HUES64 (cell line): Measurements from ENCODE around the gene CFH.
A peak's percentile ranks its signal among the peaks of the same experiment; 100 is the strongest.
"Not testable (repeated sequence)": the region's sequence is repeated elsewhere in the genome, so short reads cannot be mapped to it uniquely, and the experiment has no call there.

Experiments used
- H3K27ac ChIP-seq: 2 replicates; pipeline ENCODE4 v1.7.0; 2013; ENCODE audit warnings: low read depth, low read length, inconsistent platforms
- H3K27me3 ChIP-seq: 2 replicates; pipeline ENCODE4 v1.6.1; 2013; ENCODE audit warnings: mild to moderate bottlenecking, low read length; ENCODE audit not compliant: insufficient read depth
- H3K36me3 ChIP-seq: 2 replicates; pipeline ENCODE4 v1.6.1; 2013; ENCODE audit warnings: mild to moderate bottlenecking, low read length; ENCODE audit not compliant: insufficient read depth
- H3K4me1 ChIP-seq: 2 replicates; pipeline ENCODE4 v1.6.1; 2013; ENCODE audit warnings: mild to moderate bottlenecking, low read length, moderate library complexity; ENCODE audit not compliant: insufficient read depth
- H3K4me3 ChIP-seq: 2 replicates; pipeline ENCODE4 v1.5.1; 2013; ENCODE audit warnings: mild to moderate bottlenecking, low read length, moderate library complexity
- H3K9ac ChIP-seq: 2 replicates; pipeline ENCODE4 v1.6.1; 2013; ENCODE audit warnings: mild to moderate bottlenecking, low read depth, low read length
- H3K9me3 ChIP-seq: 2 replicates; pipeline ENCODE4 v1.6.1; 2013; ENCODE audit warnings: low read depth, low read length; ENCODE audit not compliant: insufficient read depth
- WGBS: fragments of 150-250, 120-280 bp; methylation state at CpG from one replicate; pipeline ENCODE4 v1.1.7; 2013; ENCODE audit warnings: missing lambda C conversion rate; 5-methylcytosine and 5-hydroxymethylcytosine counted together

The CFH gene

DNA sequence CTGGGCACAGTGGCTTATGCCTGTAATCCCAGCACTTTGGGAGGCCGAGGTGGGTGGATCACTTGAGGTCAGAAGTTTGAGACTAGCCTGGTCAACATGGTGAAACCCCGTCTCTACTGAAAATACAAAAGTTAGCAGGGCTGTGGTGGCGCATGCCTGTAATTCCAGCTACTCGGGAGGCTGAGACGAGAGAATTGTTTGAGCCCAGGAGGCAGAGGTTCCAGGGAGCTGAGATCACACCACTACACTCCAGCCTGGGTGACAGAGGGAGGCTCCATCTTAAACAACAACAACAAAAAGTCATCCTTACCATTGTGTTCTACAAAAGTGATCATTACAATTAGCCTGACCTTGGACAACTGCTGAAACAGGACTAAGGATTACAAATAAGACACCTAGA lies 12.6 kb upstream of the CFH start:
- H3K9me3 ChIP-seq, H3K4me3 ChIP-seq, H3K27me3 ChIP-seq, H3K4me1 ChIP-seq, H3K9ac ChIP-seq, H3K36me3 ChIP-seq, H3K27ac ChIP-seq: not testable (repeated sequence)
- 95% methylated on average over 5 of the region's 5 CpGs for WGBS

DNA sequence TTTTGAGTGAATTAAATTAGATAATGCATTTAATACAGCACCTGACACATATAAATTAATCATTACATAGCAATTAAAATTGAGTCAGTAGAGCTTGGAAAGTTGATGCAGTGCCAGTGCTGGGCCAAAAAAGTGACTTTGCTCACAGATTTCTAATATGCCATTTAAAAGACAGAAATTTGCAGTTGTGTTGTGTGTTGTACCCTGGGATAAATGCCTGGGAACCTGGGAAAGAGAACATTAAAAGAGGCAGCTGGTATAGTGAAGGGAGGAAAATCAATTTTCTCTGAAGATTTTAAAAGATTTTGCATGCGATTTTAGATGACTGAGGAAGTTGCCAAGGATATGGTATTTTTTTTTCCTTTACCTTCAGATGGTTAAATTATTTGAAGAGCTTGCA lies 10.9 kb upstream of the CFH start:
- no peaks in the 10 kb centered on the region for H3K27me3 ChIP-seq
- no peaks in the 10 kb centered on the region for H3K9me3 ChIP-seq
- H3K4me1 ChIP-seq: no peaks in the 10 kb centered on the region
- H3K9ac ChIP-seq: no peak overlapping the region
- H3K4me3 ChIP-seq: no peak overlapping the region
- no peak overlapping the region for H3K27ac ChIP-seq
- no peaks in the 10 kb centered on the region for H3K36me3 ChIP-seq
- WGBS: 95% methylated on average over 1 of the region's 1 CpG

DNA sequence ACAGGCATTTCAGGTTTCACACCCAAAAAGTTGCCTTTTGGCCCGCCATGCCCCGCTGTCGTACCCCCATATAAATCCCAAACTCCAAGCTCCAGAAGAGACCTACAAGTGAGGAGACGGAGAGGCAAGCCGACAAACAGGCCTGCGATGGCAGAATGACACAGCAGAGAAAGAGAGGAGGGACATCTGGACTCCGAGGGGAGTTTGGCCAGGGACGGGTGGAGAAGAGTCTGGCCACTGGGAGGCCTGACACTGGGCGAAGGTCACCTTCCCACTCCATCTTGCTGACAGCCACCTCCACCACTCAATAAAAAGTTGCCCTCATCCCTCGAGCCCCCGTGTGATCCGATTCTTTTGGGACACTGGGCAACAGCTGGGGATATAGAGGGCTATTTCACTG lies 1.9 kb upstream of the CFH start:
- 94% methylated on average over 12 of the region's 12 CpGs for WGBS
- Histone ChIP-seq H3K36me3 (no peaks in the 10 kb centered on the region), H3K9me3 (no peaks in the 10 kb centered on the region), H3K27me3 (no peaks in the 10 kb centered on the region), H3K4me1 (no peaks in the 10 kb centered on the region), H3K9ac (no peak overlapping the region), H3K27ac (no peak overlapping the region), H3K4me3 (peak overlapping the region; percentile 35)

DNA sequence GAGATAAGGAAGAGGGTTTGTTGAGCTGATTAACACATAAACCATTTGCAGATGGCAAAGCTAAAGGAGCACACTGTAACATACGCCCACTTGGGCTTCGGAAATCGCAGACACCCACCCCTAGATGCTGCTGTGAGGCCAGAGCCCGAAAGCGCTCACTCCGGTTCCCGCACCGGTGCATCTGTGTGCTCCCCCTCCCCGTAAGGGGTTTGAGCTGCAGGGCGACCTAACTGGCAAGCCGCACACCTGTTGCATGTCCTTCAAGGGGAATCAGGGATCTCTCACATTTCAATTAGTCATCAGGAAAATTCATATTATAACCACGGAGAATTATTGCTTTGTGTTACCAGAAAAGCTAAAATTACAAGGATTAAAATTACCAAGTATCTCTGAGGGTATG lies 1.4 kb upstream of the CFH start:
- no peaks in the 10 kb centered on the region for H3K27me3 ChIP-seq
- H3K27ac ChIP-seq: no peak overlapping the region
- H3K4me1 ChIP-seq: no peaks in the 10 kb centered on the region
- WGBS: 87% methylated on average over 12 of the region's 12 CpGs
- H3K9me3 ChIP-seq: no peaks in the 10 kb centered on the region
- no peaks in the 10 kb centered on the region for H3K36me3 ChIP-seq
- H3K9ac ChIP-seq: no peak overlapping the region
- peak overlapping the region; percentile 35 for H3K4me3 ChIP-seq

DNA sequence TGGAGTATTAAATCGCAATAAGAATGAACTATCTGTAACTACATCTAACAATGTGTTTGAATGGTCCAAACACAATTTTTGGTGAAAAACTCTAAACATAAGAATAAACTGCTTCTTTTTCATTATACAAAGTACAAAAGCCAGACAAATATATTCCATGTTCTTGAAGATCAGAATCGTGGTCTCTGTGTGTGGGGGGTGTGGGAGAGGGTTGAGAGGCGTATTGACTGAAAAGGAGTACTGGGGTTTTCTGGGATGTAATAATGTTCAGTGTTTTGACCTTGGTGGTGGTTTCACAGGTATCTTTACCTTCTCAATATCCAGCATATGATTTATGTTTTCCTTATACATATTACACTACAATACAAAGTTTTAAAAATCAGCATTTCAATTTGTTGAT lies 764 bp upstream of the CFH start:
- no peaks in the 10 kb centered on the region for H3K4me1 ChIP-seq

DNA sequence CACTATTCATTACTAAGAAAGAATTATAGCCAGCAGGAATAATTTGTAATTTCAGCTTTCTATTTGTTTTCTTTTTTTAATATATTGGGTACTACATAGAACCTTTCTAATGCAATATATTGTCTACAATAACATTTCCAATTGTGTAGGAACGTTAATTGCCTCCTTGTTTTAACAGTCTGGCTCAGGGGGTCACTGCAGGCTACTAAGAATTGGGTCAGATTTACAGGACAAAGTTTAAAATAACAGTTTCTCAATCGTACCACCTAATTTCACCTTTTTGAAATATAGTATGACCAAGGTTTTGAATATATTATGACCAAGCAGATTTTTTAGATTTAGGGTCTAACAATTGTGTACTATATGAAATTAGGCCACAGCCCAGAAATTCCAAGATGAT lies 2.4 kb downstream of the CFH start:
- 78% methylated on average over 1 of the region's 2 CpGs for WGBS
- Histone ChIP-seq H3K27ac (no peak overlapping the region), H3K36me3 (no peaks in the 10 kb centered on the region), H3K9me3 (no peaks in the 10 kb centered on the region), H3K9ac (no peak overlapping the region), H3K27me3 (no peaks in the 10 kb centered on the region), H3K4me3 (no peak overlapping the region), H3K4me1 (no peaks in the 10 kb centered on the region)

More for the DNA sequence above, 764 bp upstream of the CFH start:
- H3K36me3 ChIP-seq: no peaks in the 10 kb centered on the region
- 91% methylated on average over 3 of the region's 3 CpGs for WGBS
- no peaks in the 10 kb centered on the region for H3K9me3 ChIP-seq
- no peak overlapping the region for H3K9ac ChIP-seq
- H3K27ac ChIP-seq: no peak overlapping the region
- H3K4me3 ChIP-seq: no peak overlapping the region
- H3K27me3 ChIP-seq: no peaks in the 10 kb centered on the region

DNA sequence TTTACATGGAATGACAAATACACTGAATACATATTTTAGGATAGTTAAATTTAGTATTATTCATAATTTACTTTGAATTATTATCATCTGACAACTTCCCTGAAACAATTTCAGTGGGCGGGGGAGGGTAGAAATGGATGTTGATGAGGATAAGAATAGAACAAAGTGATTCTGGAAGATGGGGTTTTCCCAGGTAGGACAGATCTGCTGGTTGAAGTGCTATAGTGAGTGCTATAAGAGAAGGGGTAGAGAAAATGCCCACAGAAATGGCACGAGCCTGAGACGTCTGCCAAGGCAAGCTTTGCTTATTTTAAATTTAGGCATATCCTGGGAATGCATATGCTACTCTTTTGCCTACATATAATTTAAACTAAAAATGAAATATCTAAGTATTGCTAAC lies 3.2 kb downstream of the CFH start:
- H3K4me3 ChIP-seq: no peak overlapping the region
- no peaks in the 10 kb centered on the region for H3K27me3 ChIP-seq
- no peaks in the 10 kb centered on the region for H3K36me3 ChIP-seq
- H3K9ac ChIP-seq: no peak overlapping the region
- no peak overlapping the region for H3K27ac ChIP-seq
- H3K4me1 ChIP-seq: no peaks in the 10 kb centered on the region
- over 99% methylated on average over 3 of the region's 3 CpGs for WGBS
- H3K9me3 ChIP-seq: no peaks in the 10 kb centered on the region

DNA sequence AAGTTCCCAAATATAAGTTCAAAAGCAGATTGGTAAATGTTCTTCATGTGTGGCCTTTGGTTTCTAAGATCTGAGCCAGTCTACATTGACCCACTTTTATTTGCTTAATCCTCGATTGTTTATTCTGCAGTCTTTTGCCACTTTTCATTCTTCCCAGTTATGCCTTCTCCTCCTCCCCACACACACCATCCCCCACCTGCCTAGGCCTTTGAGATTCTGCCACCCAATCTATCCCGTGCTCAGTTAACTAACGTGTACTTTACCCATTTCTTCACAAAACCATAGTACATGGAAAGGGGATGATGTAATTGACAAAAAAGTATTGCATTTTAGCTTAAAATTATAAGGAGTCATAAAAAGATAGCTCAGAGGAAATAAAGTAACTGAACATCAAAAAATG lies 3.7 kb downstream of the CFH start:
- Histone ChIP-seq H3K36me3 (no peaks in the 10 kb centered on the region), H3K4me1 (no peaks in the 10 kb centered on the region), H3K9ac (no peak overlapping the region), H3K27ac (no peak overlapping the region), H3K9me3 (no peaks in the 10 kb centered on the region), H3K27me3 (no peaks in the 10 kb centered on the region), H3K4me3 (no peak overlapping the region)
- WGBS: 90% methylated on average over 3 of the region's 3 CpGs

DNA sequence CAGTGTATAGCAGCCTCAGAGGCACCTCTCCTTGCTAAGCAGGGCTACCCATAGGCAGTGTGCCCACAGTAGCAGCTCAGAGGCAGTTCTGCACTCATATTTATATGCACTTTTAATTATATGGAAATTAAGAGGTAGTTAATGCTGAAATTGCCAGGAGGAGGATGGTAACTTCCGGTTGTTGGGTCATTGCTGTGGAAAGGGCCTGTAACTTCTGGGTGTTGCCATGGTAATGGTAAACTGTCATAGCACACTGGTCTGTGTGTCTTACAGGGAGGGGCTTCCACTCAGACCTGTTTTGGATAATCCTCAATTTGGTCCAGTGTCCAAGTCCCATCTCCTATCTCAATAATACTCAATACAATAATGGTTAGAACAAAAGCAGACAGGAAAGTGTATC lies 7.6 kb downstream of the CFH start:
- no peaks in the 10 kb centered on the region for H3K27me3 ChIP-seq
- H3K9ac ChIP-seq: no peak overlapping the region
- no peaks in the 10 kb centered on the region for H3K9me3 ChIP-seq
- H3K36me3 ChIP-seq: no peaks in the 10 kb centered on the region
- no peak overlapping the region for H3K27ac ChIP-seq
- 91% methylated on average over 1 of the region's 1 CpG for WGBS
- H3K4me1 ChIP-seq: no peaks in the 10 kb centered on the region
- H3K4me3 ChIP-seq: no peak overlapping the region

DNA sequence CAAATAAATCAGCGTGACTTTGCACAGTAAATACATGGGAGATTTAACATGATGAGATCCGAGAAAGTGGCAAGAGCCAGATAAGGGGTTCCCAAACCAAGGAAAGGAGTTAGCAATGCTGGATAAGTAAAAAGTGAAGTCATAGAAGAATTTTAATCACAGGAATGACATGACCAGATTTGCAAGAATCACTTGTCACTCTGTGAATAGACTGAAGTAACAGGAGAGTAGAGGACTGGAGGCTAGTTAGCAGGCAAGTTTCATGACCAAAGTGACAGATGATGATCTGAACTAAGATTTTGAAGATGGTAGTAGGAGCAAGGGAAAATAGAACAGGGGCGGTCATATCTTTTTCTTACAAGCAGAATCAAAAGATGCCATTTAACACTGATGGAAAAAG lies 8.4 kb downstream of the CFH start:
- no peaks in the 10 kb centered on the region for H3K9me3 ChIP-seq
- H3K27me3 ChIP-seq: no peaks in the 10 kb centered on the region
- H3K27ac ChIP-seq: no peak overlapping the region
- H3K36me3 ChIP-seq: no peaks in the 10 kb centered on the region
- H3K4me3 ChIP-seq: no peak overlapping the region
- 96% methylated on average over 3 of the region's 3 CpGs for WGBS
- no peaks in the 10 kb centered on the region for H3K4me1 ChIP-seq
- H3K9ac ChIP-seq: no peak overlapping the region

DNA sequence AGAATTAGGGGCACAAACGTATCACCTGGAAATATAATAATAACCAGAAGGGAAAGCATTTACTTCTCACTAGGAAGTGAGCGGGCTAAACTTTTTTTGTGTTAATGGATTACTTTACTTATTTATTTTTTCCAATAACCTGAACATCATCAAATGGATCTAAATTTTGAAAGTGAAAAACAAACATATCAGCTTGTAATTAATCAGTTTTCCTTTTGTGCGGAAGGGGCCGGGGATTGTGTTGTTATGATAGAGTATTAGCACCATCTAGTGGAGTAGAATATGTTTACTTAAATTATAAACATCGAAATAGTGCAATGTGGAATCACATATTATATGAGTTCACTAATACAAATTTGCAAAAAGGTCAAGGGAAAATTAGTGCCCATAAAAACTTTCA lies 9.0 kb downstream of the CFH start:
- H3K9me3 ChIP-seq: no peaks in the 10 kb centered on the region
- no peak overlapping the region for H3K9ac ChIP-seq
- WGBS: 29% methylated on average over 2 of the region's 5 CpGs
- H3K27me3 ChIP-seq: no peaks in the 10 kb centered on the region
- H3K4me1 ChIP-seq: no peaks in the 10 kb centered on the region
- H3K27ac ChIP-seq: no peak overlapping the region
- no peak overlapping the region for H3K4me3 ChIP-seq
- no peaks in the 10 kb centered on the region for H3K36me3 ChIP-seq

DNA sequence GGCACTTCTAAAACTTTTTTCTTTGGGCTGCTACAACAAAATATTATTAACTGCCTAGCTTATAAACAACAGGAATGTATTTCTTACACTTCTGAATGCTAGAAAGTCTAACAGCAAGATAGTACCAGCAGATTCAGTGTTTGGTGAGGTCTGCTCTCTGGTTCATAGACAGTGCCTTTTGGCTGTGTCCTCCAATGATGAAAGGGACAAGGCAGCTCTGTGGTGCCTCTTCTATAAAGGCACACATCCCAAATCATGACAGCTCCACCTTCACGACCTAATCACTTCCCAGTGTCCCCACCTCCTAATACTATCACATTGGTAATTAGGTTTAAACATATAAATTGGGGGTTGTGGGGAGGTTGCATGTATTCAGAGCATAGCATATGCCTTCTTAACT lies 9.5 kb downstream of the CFH start:
- Histone ChIP-seq H3K4me3 (no peak overlapping the region), H3K9ac (no peak overlapping the region), H3K27ac (no peak overlapping the region), H3K9me3 (no peaks in the 10 kb centered on the region), H3K4me1 (no peaks in the 10 kb centered on the region), H3K36me3 (no peaks in the 10 kb centered on the region), H3K27me3 (no peaks in the 10 kb centered on the region)
- no CpG with 5 or more reads among the region's 1 CpG for WGBS
